ENCODE results near the gene TRIP13. TPM values are rescaled to one million over a fixed set of nuclear protein-coding genes. Genes with fewer than 3 reads are reported as not detected.

Gene TRIP13
- total and polyA plus RNA-seq, 9 of the 15 experiments (the other 6 are each of a cell fraction or from before 2014, with no cell fraction given) = 24.1 to 116 (median 53.2) TPM

GRCh38 chr5:962386-962785 is 69.7 kb downstream of the TRIP13 start (continued):
- TF ChIP-seq POLR3A (IDR thresholded peaks at IDR 0.05; ENCODE audit: borderline replicate concordance, extremely low read depth, insufficient read depth, insufficient read length) (no peak), NEUROD1 (IDR thresholded peaks at IDR 0.05; ENCODE audit: borderline replicate concordance, low read depth, low read length, partially characterized antibody) (no peak), ZBTB9 (CRISPR knock-in tag; IDR thresholded peaks at IDR 0.05) (no peak), BRCA1 (IDR thresholded peaks at IDR 0.05) (no peak), BRCA1 (CRISPR knock-in tag; IDR thresholded peaks at IDR 0.05) (no peak)

- FAIRE-seq = no peak
- 65% methylated on average over 7 of the region's 12 CpGs for WGBS (ENCODE audit: insufficient coverage, low coverage, missing lambda C conversion rate)
- BruUV-seq (replicated peaks) = no TSS peak
- peaks cover 18 to 71% of the 10 kb centered on the region in 2 experiments for H3K4me1 ChIP-seq (replicated peaks in 1 of 2; ENCODE audit: control insufficient read depth in 2 of 2, insufficient read depth in 2 of 2, low read length in 2 of 2)
- in situ Hi-C loops (cut with MboI) = no loop called here
- H3K4me2 ChIP-seq (ENCODE audit: insufficient read depth, low read length) = no peak overlapping the region
- peaks cover 21 to 68% of the 10 kb centered on the region in 2 experiments; a peak in 4 of 5 replicates for H3K27me3 ChIP-seq (ENCODE audit: control insufficient read depth in 2 of 2, insufficient read depth in 2 of 2, low read length in 2 of 2)
- H3K9ac ChIP-seq (ENCODE audit: insufficient read depth in 1 of 2, low read depth in 2 of 2, low read length in 2 of 2) = peak overlapping the region in 1 of 2 experiments; percentile 57; a peak in 1 of 4 replicates
- no peak overlapping the region for H3K27ac ChIP-seq (ENCODE audit: extremely low read depth, low read depth, low read length)
- no peak overlapping the region for H2AFZ ChIP-seq (ENCODE audit: low read depth, low read length)
- DNase-seq (ENCODE audit: extremely low read depth in 1 of 4, low spot score in 3 of 4) = no peak
- no peaks in the 10 kb centered on the region for H3K9me3 ChIP-seq (replicated peaks; ENCODE audit: control insufficient read depth, insufficient read depth, low read depth, low read length)
- ChIA-PET CTCF (ENCODE audit: low intra/inter-chr PET ratio) (no interaction called here), POLR2A (no interaction called here)
- H3K4me3 ChIP-seq = no peak overlapping the region
- intact Hi-C loops (cut with micrococcal nuclease) = no loop called here
- no peak for ATAC-seq
- no peaks in the 10 kb centered on the region for H3K36me3 ChIP-seq (ENCODE audit: control insufficient read depth, insufficient read depth, low read length)
- H3K9me1 ChIP-seq (ENCODE audit: control insufficient read depth, insufficient read depth, low read length) = no peaks in the 10 kb centered on the region
- peaks cover 11% of the 10 kb centered on the region; the same call in 1 of the 2 replicates for H4K20me1 ChIP-seq (replicated peaks; ENCODE audit: control insufficient read depth, insufficient read depth, low read length)
- no peak for TF ChIP-seq ZNF699 (CRISPR knock-in tag; IDR thresholded peaks at IDR 0.05; ENCODE audit: insufficient replicate concordance)
- TF ChIP-seq CCNT2 (IDR thresholded peaks at IDR 0.05; ENCODE audit: borderline replicate concordance, extremely low read depth, insufficient read length, low read depth, low read length) = no peak
- no peak for TF ChIP-seq TARDBP (IDR thresholded peaks at IDR 0.05)
- no peak for TF ChIP-seq SMARCA4 (IDR thresholded peaks at IDR 0.05)
- TF ChIP-seq SETDB1 (IDR thresholded peaks at IDR 0.05; ENCODE audit: low read length) = no peak
- no peak for TF ChIP-seq U2AF1 (optimal IDR thresholded peaks at IDR 0.05; ENCODE audit: low read depth, low read length)
- TF ChIP-seq PKNOX1 (IDR thresholded peaks at IDR 0.05) = no peak
- TF ChIP-seq IFI16 (CRISPR knock-in tag; IDR thresholded peaks at IDR 0.05) = no peak
- TF ChIP-seq ZNF589 (CRISPR knock-in tag; IDR thresholded peaks at IDR 0.05; ENCODE audit: low read depth) = no peak
- TF ChIP-seq DACH1 (IDR thresholded peaks at IDR 0.05; ENCODE audit: partially characterized antibody) = no peak
- no peak for TF ChIP-seq SMAD3 (CRISPR knock-in tag; conservative IDR thresholded peaks at IDR 0.05)
- no peak for TF ChIP-seq ZZZ3 (IDR thresholded peaks at IDR 0.05)
- no peak for TF ChIP-seq FOXA3 (CRISPR knock-in tag; conservative IDR thresholded peaks at IDR 0.05 in 1 of 2, IDR thresholded peaks at IDR 0.05 in 1 of 2)
- TF ChIP-seq BHLHE40 (IDR thresholded peaks at IDR 0.05; ENCODE audit: low read length) = no peak
- TF ChIP-seq TCFL5 (CRISPR knock-in tag; conservative IDR thresholded peaks at IDR 0.05) = no peak
- TF ChIP-seq BRD9 (IDR thresholded peaks at IDR 0.05; ENCODE audit: low read depth, partially characterized antibody) = no peak
- H3K79me2 ChIP-seq (ENCODE audit: control insufficient read depth, insufficient read depth, low read length) = no peaks in the 10 kb centered on the region
Measured at GRCh38 chr5:962801-963200, 70.1 kb downstream of the TRIP13 start.

Data from K562 (cell line).